IPS-15b (cell line): ENCODE measurements around the gene LSM14B.

ENCODE experiments used
- H3K27me3 ChIP-seq: one replicate; pipeline ENCODE4 v1.6.1; 2013; ENCODE audit warnings: low read length; ENCODE audit not compliant: control insufficient read depth, insufficient read depth
- H3K36me3 ChIP-seq: one replicate; pipeline ENCODE4 v1.6.1; 2013; ENCODE audit warnings: low read length; ENCODE audit not compliant: control insufficient read depth, insufficient read depth
- H3K4me1 ChIP-seq: one replicate; pipeline ENCODE4 v1.6.1; 2013; ENCODE audit warnings: mild to moderate bottlenecking, low read length; ENCODE audit not compliant: control insufficient read depth, insufficient read depth
- H3K4me3 ChIP-seq: one replicate; pipeline ENCODE4 v1.5.1; 2013; ENCODE audit warnings: low read depth, low read length
- H3K9ac ChIP-seq: one replicate; pipeline ENCODE4 v1.6.1; 2013; ENCODE audit warnings: low read depth, mild to moderate bottlenecking, low read length
- H3K9me3 ChIP-seq: one replicate; pipeline ENCODE4 v1.6.1; 2013; ENCODE audit warnings: mild to moderate bottlenecking, low read length; ENCODE audit not compliant: control insufficient read depth, insufficient read depth

The LSM14B gene

DNA sequence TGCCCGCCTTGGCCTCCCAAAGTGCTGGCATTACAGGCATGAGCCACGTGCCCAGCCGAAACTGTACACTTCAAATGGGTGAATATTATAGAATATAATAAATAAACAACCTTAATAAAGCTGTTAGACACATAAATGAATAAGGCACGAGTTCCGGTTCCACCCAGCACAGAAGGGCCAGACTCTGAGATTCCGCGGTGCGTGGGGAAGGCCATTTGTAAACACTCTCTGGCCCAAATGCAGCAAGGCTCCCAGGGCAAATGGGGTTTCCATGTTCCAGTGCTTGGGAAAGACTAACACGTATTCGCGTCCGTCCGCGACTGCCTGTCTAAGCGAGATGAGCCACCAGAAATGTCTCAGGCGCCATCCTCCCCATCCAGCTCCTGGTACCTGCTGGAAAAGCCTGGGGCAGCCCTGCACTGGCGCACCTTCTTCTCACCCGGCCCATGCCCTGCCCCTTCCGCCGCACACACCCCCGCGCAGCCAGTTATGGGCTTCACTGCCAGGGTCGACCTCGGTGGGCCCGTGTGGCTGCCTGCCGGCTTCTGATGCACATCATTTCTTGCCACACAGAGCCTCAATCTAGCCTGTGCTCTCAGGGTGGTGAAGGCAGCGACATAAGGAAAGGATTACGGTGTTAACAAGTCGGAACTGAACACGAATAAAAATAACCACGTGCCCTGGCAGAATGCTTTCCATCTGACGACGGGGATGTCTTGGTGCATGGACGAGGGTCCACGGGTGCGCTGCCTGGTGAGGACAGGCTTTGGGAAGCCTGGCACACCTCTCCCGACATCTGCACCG is 5.5 kb upstream of the LSM14B start:
- Histone ChIP-seq H3K9ac (no peak overlapping the region), H3K27me3 (no peaks in the 10 kb centered on the region), H3K9me3 (no peaks in the 10 kb centered on the region), H3K4me3 (no peak overlapping the region), H3K4me1 (no peaks in the 10 kb centered on the region), H3K36me3 (no peaks in the 10 kb centered on the region)

GRCh38 chr20:62117362-62117646 is 5.0 kb upstream of the LSM14B start:
- Histone ChIP-seq H3K9ac (no peak overlapping the region), H3K4me3 (no peak overlapping the region), H3K27me3 (no peaks in the 10 kb centered on the region), H3K9me3 (no peaks in the 10 kb centered on the region), H3K4me1 (no peaks in the 10 kb centered on the region), H3K36me3 (no peaks in the 10 kb centered on the region)

GRCh38 chr20:62117658-62118057 is 4.6 kb upstream of the LSM14B start:
- no peak overlapping the region for H3K4me3 ChIP-seq
- no peaks in the 10 kb centered on the region for H3K4me1 ChIP-seq
- H3K9ac ChIP-seq: no peak overlapping the region
- H3K36me3 ChIP-seq: no peaks in the 10 kb centered on the region
- no peaks in the 10 kb centered on the region for H3K27me3 ChIP-seq
- H3K9me3 ChIP-seq: no peaks in the 10 kb centered on the region

DNA sequence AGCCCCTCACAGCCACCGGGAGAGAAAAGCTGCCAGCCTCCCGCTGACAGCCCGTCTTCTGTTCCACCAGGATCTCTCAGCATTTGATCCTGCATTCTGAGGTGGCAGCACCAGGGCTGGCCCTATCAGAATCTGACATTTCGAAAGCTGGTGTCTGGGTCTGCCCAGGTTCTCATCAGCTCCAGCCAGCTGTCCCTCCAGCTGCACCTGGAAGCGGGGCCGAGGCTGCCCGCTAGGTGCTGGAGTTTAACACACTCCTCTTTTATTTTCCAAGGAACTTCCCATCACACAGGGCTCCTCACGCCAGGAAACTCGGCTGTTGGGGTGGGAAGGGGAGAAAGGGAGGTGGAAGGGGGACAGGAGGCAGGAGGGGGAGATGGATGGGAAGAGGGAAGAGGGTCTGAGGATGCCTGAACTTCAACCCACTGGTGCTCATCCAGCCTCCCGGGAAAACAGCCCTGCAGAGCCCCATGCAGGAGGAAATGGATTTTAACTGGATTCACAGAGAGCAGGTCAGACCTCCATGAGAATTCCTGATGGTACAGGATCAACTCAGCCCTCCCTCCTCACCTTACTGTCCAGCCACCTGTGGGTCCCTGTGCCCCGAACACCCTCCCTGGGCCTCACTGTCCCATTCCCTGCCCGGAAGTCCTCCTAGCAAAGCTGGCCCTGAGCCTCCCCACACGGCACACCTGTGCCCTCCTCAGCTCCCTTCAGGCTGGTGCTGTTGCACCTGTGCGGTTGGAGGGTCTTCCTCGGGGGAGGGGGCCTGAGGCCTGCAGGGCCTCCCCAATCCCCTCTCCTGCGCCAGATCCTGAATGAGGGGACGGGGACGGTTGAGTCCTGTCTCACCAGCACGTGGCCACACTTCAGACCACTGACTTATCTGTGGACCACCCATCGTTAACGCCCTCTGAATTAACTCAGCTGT is 3.9 kb upstream of the LSM14B start:
- Histone ChIP-seq H3K4me3 (no peak overlapping the region), H3K27me3 (no peaks in the 10 kb centered on the region), H3K4me1 (no peaks in the 10 kb centered on the region), H3K9me3 (no peaks in the 10 kb centered on the region), H3K9ac (no peak overlapping the region), H3K36me3 (no peaks in the 10 kb centered on the region)

DNA sequence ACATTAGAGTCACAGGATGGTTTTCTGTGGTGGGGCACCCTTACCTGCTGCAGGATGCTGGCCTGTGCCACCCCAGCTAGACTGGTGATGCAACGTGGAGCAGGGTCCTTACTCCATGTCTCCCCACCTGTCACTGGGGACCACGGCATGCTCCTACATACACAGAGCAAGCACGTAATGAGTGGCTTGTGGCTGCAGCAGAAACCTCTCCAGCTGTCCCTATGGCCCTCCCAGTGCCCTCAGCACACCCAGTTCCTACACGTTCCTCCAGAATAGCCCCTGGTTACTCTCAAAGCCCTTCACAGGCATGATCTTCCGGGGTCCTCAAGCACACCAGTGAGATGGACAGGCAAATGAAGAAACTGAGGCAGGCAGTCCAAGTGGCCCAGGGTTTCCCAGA is 3.2 kb upstream of the LSM14B start:
- H3K27me3 ChIP-seq: no peaks in the 10 kb centered on the region
- H3K9ac ChIP-seq: no peak overlapping the region
- H3K4me3 ChIP-seq: no peak overlapping the region
- H3K9me3 ChIP-seq: no peaks in the 10 kb centered on the region
- peaks cover 3% of the 10 kb centered on the region for H3K36me3 ChIP-seq
- H3K4me1 ChIP-seq: peaks cover 3% of the 10 kb centered on the region

DNA sequence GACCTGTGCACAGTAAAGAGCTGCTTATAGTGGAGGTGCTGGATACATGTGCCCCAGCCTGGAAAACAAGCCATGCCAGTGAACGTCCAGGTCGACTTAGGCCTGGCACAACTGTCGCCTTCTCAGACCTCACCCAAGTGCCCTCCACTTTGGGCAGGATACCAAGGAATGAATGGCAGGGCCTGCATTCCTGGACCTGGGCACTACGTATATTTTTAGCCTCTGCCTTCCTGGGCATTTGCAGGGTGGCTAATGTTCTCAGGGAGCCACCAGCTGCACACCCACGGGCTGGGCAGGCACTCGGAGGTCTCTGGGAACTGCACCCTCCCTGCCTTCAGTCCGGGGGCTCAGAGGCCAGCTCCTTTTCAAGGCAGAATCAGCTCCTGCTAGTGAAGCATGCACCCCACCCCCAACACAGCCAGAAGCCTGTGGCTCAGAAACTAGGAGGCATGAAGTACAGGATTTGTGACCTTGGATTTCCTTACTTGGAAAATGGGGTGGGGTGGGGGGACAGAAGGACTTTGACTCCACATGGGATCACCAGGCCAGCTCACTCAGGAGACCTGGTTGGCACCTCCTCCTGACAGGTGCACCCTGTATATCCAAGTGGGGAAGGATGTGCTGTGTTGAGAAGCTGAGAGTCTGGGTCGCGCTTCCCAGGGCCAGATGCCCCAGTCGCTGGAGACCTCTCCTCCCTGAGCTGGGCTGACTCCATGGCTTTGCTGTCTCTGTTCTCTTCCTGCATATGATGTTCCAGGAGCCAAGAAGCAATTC is 2.5 kb upstream of the LSM14B start:
- H3K36me3 ChIP-seq: peaks cover 6% of the 10 kb centered on the region
- H3K4me3 ChIP-seq: no peak overlapping the region
- H3K4me1 ChIP-seq: peaks cover 6% of the 10 kb centered on the region
- H3K9me3 ChIP-seq: no peaks in the 10 kb centered on the region
- H3K27me3 ChIP-seq: no peaks in the 10 kb centered on the region
- H3K9ac ChIP-seq: no peak overlapping the region

DNA sequence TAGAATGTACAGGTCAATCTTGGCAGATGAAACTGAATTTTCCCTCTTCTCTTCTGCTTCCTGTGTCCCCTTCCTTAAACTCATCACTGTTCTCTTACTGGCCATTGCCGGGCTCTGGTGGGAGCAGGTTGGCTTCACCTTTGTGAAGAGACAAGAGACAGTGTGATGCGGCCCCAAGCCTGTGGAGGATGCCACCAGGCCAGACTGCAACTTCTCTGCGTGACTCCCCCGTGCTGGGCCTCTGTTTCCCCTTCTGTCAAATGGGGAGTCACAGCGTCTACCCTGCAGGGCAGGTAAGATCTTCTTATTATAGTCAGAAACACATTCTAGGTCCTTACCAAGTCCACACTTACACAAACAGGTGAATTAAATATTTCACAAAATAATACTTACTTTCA is 1.9 kb upstream of the LSM14B start:
- Histone ChIP-seq H3K9ac (no peak overlapping the region), H3K4me3 (no peak overlapping the region), H3K27me3 (no peaks in the 10 kb centered on the region), H3K4me1 (peaks cover 6% of the 10 kb centered on the region), H3K36me3 (peaks cover 11% of the 10 kb centered on the region), H3K9me3 (no peaks in the 10 kb centered on the region)

DNA sequence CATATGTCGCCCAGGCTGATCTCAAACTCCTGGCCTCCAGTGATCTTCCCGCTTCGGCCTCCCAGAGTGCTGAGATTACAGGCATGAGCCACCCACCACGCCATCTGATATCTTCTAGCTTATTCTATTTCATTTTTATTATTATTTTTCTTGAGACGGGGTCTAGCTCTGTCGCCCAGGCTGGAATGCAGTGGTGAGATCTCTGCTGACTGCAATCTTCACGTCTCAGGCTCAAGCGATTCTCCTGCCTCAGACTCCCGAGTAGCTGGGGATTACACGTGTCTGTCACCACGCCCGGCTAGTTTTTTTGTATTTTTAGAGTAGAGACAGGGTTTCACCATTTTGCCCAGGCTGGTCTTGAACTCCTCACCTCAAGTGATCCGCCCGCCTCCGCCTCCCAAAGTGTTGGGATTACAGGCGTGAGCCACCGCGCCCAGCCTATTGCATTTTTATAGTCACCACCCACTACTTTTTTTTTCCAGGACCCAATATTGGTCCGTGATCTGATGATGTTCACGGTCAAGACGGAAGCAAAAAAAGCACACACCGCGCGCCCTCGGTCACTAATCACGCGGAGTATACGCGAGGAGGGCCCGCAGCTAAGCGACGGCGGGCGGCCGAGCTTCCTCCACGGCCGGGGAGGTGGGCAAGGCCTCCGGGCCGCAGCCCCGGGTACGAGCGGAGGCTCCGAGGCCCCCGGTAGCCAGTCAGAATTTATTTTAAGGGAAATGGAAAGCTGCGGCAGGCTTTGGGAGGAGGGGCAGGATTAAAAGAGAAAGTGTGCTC is 1.1 kb upstream of the LSM14B start:
- no peaks in the 10 kb centered on the region for H3K9me3 ChIP-seq
- no peaks in the 10 kb centered on the region for H3K27me3 ChIP-seq
- peak overlapping the region; percentile 56 for H3K4me3 ChIP-seq
- H3K9ac ChIP-seq: peak overlapping the region; percentile 81
- H3K36me3 ChIP-seq: peaks cover 18% of the 10 kb centered on the region
- peaks cover 6% of the 10 kb centered on the region for H3K4me1 ChIP-seq

GRCh38 chr20:62122654-62123449 is 577 bp downstream of the LSM14B start:
- Histone ChIP-seq H3K4me1 (peaks cover 6% of the 10 kb centered on the region), H3K4me3 (peak overlapping the region; percentile 86), H3K9me3 (no peaks in the 10 kb centered on the region), H3K36me3 (peaks cover 34% of the 10 kb centered on the region), H3K27me3 (no peaks in the 10 kb centered on the region), H3K9ac (peak overlapping the region; percentile 73)

- Histone ChIP-seq H3K27me3 (no peaks in the 10 kb centered on the region), H3K4me1 (peaks cover 6% of the 10 kb centered on the region), H3K9me3 (no peaks in the 10 kb centered on the region), H3K4me3 (peak overlapping the region; percentile 86), H3K9ac (peak overlapping the region; percentile 9), H3K36me3 (peaks cover 42% of the 10 kb centered on the region)
Observed at GRCh38 chr20:62123450-62124118, 1.3 kb downstream of the LSM14B start.
